GM12864 (cell line): ENCODE data around the gene AIG1.

ENCODE experiments used
- DNase-seq: peaks from one replicate; pipeline ENCODE4 v3.0.0-alpha.2; 2011; ENCODE audit warnings: low read depth
- H3K4me3 ChIP-seq: 2 replicates; pipeline ENCODE4 v1.5.1; 2011; ENCODE audit warnings: mild to moderate bottlenecking, low read depth, low read length, control low read depth
- TF ChIP-seq, protein P1 (sequence below): IDR thresholded peaks from 2 replicates; pipeline ENCODE4 v1.5.1; 2011; ENCODE audit warnings: low read depth, mild to moderate bottlenecking, moderate library complexity, low read length, control low read depth, inconsistent platforms; ENCODE audit errors: missing control alignments

The AIG1 gene

DNA sequence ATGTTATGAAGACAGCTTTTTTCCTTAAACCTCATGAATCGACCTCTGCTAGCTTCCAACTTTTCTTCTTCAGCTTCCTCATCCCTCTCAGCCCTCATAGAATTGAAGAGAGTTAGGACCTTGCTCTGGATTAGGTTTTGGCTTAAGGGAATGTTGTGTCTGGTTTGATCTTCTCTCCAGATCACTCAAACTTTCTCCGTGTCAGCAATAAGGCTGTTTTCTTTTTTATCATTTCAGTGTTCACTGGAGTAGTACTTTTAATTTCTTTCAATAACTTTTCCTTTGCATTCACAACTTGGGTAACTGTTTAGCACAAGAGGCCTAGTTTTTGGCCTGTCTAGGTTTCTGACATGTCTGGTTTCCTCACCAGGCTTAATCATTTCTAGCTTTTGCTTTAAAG is 32.6 kb downstream of the AIG1 start:
- TF ChIP-seq, protein P1, sequence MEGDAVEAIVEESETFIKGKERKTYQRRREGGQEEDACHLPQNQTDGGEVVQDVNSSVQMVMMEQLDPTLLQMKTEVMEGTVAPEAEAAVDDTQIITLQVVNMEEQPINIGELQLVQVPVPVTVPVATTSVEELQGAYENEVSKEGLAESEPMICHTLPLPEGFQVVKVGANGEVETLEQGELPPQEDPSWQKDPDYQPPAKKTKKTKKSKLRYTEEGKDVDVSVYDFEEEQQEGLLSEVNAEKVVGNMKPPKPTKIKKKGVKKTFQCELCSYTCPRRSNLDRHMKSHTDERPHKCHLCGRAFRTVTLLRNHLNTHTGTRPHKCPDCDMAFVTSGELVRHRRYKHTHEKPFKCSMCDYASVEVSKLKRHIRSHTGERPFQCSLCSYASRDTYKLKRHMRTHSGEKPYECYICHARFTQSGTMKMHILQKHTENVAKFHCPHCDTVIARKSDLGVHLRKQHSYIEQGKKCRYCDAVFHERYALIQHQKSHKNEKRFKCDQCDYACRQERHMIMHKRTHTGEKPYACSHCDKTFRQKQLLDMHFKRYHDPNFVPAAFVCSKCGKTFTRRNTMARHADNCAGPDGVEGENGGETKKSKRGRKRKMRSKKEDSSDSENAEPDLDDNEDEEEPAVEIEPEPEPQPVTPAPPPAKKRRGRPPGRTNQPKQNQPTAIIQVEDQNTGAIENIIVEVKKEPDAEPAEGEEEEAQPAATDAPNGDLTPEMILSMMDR: no peak
- no peak for DNase-seq
- no peak overlapping the region for H3K4me3 ChIP-seq

DNA sequence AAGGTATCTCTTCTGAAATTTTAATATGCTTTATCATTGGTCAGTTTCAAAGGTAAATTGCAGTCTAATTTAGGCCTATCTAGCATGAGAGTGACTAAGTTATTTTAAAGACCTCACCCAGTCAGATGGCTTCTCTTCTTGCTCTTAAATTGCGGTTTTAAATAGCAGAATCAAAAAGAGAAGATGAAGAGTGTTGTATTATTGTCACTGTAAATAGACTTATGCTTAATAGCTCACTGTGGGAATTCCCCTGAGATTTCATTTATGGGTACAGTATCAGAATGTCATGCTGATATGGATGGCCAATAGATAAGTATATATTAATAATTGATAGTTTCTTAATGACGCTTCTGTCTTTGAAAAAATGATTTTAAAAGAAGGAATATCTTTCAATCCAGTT is 35.7 kb downstream of the AIG1 start:
- DNase-seq: no peak

DNA sequence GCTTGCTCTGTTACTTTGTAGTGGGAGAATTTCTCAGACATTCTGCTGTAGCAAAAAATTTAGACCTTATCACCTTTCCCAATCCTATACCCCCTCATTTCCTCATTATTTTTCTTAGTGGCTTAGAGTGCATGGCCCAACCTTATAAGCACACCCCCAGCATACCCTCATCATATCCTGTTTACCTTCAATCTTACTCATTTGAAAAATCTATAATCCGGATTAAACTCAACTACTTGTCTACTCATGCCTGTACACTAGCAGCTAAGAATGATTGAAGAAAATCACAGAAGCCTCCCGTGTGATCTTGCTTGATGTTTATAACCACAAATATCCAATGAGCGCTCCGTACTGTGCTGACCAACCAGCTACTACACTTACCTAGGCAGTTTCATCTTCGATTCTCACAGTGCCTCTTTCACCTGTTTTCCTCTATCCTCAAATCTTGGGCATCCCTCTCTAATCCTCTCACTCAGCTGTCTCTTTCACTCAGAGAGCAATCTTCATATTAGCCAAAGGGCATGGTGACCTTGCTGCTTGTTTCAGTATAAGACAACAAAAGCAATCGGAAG is 36.6 kb downstream of the AIG1 start:
- no peak for DNase-seq
- TF ChIP-seq, protein P1: no peak
- H3K4me3 ChIP-seq: no peak overlapping the region

More for the DNA sequence above, 35.7 kb downstream of the AIG1 start:
- TF ChIP-seq, protein P1: no peak
- H3K4me3 ChIP-seq: no peak overlapping the region

DNA sequence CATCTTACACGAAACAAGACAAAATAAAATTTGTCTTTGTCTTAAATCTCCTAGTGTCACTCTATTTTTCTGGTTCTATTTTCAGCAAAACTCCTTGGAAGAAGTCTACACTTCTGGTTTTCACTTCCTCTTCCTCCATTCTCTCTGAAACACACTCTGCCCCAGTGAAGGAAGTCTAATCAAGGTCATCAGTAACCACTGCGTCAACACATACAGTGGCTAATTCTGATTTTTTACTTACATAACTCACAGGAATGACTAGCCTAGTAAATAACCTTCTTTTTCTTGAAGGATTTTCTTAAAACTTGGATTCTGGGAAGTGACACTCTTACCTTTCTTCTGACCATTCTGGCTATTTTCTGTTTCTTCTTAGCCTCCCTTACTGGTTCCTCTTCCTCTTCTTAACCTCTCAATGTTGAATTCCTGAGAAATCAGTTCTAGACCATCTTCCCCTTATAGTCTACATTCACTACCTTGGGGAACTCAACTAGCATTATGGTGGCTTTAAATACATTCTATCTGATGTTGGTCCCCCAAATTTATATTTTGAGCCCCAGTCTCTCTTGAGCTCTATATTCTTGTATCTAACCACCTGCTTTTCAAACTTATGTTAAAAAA is 37.5 kb downstream of the AIG1 start:
- H3K4me3 ChIP-seq: no peak overlapping the region
- peak; percentile 30 for DNase-seq
- TF ChIP-seq, protein P1: no peak

DNA sequence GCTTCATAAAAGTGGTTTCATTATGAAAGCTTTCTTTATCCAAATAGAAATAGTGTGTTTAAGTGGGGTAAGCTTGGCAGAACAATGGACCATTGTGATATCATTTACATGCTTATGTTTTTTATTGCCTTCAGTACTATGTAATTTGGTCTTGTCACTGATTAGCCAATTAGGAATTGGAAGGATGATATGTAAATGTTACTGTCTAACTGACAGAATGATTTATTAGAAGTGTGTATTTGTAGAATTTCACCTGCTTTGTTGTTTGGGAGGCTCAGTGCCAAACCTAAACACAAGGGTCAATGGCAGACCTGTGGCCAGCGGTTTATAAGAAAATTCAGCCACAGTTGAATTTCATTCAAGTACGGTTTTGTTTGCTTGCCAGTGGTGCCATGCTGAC is 39.0 kb downstream of the AIG1 start:
- H3K4me3 ChIP-seq: no peak overlapping the region
- TF ChIP-seq, protein P1: no peak
- DNase-seq: no peak

DNA sequence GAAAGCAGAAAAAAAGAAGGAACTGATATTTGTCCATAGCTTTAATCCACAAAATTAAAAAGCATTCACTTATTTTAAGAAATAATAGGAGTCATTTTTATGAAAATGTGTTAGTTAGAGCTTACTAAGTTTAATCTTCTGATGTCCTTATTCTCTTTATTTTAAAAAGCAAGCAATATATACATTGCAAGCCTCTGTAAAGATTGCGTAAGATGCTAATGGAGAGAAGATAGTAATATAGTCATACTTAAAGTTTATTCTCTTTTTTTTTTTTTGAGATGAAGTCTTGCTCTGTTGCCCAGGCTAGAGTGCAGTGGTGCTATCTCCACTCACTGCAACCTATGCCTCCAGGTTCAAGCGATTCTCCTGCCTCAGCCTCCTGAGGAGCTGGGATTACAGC is 39.7 kb downstream of the AIG1 start:
- DNase-seq: no peak
- H3K4me3 ChIP-seq: no peak overlapping the region
- TF ChIP-seq, protein P1: no peak

DNA sequence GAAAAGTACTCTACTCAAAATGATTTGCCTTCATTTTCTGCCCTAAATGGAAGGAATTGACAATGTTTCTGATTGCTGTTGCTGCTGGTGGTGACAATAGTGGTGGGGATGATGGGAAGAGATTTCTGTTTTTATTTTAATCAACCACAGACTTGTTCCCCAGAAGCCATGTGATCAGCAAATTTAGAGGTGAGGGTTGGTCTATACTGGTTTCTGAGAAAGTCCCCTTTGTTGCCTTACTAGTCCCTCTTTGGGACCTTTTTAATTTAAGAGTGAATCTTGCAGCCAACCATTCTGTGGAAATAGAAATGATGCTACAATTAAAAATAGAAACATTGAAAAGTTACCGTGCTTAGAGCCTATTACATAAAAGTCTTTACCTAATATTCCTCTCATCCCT is 43.2 kb downstream of the AIG1 start:
- TF ChIP-seq, protein P1: no peak
- DNase-seq: no peak

More for the DNA sequence above, 43.2 kb downstream of the AIG1 start:
- no peak overlapping the region for H3K4me3 ChIP-seq
